ENCODE results near the gene PRPF6. TPM values are rescaled to one million over a fixed set of nuclear protein-coding genes. Genes with fewer than 3 reads are reported as not detected.

PRPF6 gene
- total and polyA plus RNA-seq, 2 of the 13 experiments (the other 11 are each of a cell fraction or from before 2014, with no cell fraction given): 63.7 to 101 TPM

DNA sequence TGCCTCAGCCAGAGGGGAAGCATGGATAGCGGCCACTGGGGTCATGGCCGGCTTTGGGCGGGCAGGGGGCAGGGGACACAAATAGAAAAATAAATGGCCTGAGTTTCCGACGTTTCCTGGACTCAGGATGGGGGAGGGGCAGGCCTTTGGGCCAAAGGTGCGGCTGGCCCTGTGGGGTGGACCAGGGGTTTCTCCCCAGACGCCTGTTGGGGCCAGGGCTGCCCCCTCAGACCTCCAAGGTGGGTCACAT lies 75.6 kb downstream of the PRPF6 start (continued):
- TF ChIP-seq ZZZ3 (CRISPR knock-in tag; IDR thresholded peaks at IDR 0.05; ENCODE audit: borderline replicate concordance) (no peak), ZNF672 (CRISPR knock-in tag; IDR thresholded peaks at IDR 0.05) (no peak), STAT5B (CRISPR knock-in tag; IDR thresholded peaks at IDR 0.05) (no peak), RFX5 (IDR thresholded peaks at IDR 0.05; ENCODE audit: low read depth, low read length) (no peak), TSC22D2 (CRISPR knock-in tag; IDR thresholded peaks at IDR 0.05; ENCODE audit: borderline replicate concordance) (no peak; the same call in 1 of the 2 replicates), U2AF1 (optimal IDR thresholded peaks at IDR 0.05; ENCODE audit: low read depth, low read length) (no peak), KDM5A (IDR thresholded peaks at IDR 0.05; ENCODE audit: borderline replicate concordance, low read length) (no peak), ZNF746 (CRISPR knock-in tag; IDR thresholded peaks at IDR 0.05) (no peak; the same call in 1 of the 2 replicates), HOXA5 (CRISPR knock-in tag; IDR thresholded peaks at IDR 0.05) (no peak; the same call in 1 of the 2 replicates), EED (CRISPR knock-in tag; IDR thresholded peaks at IDR 0.05) (no peak), ZSCAN29 (CRISPR knock-in tag; conservative IDR thresholded peaks at IDR 0.05) (no peak), NFE2L2 (IDR thresholded peaks at IDR 0.05; ENCODE audit: low read length) (no peak), SOX13 (IDR thresholded peaks at IDR 0.05) (no peak), SOX13 (CRISPR knock-in tag; conservative IDR thresholded peaks at IDR 0.05 in 1 of 2, IDR thresholded peaks at IDR 0.05 in 1 of 2) (peak in 1 of 2 experiments; percentile 39; a peak in 1 of 4 replicates), SCMH1 (CRISPR knock-in tag; IDR thresholded peaks at IDR 0.05; ENCODE audit: borderline replicate concordance) (no peak), FOXC1 (CRISPR knock-in tag; IDR thresholded peaks at IDR 0.05; ENCODE audit: borderline replicate concordance) (no peak; the same call in 1 of the 2 replicates), MAFG (CRISPR knock-in tag; IDR thresholded peaks at IDR 0.05) (no peak), RELA (CRISPR knock-in tag; IDR thresholded peaks at IDR 0.05) (no peak), JARID2 (CRISPR knock-in tag; IDR thresholded peaks at IDR 0.05; ENCODE audit: insufficient replicate concordance) (no peak), ZNF354B (CRISPR knock-in tag; IDR thresholded peaks at IDR 0.05) (no peak), ZNF850 (CRISPR knock-in tag; conservative IDR thresholded peaks at IDR 0.05) (no peak)
- TF ChIP-seq, protein P1, sequence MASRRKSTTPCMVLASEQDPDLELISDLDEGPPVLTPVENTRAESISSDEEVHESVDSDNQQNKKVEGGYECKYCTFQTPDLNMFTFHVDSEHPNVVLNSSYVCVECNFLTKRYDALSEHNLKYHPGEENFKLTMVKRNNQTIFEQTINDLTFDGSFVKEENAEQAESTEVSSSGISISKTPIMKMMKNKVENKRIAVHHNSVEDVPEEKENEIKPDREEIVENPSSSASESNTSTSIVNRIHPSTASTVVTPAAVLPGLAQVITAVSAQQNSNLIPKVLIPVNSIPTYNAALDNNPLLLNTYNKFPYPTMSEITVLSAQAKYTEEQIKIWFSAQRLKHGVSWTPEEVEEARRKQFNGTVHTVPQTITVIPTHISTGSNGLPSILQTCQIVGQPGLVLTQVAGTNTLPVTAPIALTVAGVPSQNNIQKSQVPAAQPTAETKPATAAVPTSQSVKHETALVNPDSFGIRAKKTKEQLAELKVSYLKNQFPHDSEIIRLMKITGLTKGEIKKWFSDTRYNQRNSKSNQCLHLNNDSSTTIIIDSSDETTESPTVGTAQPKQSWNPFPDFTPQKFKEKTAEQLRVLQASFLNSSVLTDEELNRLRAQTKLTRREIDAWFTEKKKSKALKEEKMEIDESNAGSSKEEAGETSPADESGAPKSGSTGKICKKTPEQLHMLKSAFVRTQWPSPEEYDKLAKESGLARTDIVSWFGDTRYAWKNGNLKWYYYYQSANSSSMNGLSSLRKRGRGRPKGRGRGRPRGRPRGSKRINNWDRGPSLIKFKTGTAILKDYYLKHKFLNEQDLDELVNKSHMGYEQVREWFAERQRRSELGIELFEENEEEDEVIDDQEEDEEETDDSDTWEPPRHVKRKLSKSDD (CRISPR knock-in tag; IDR thresholded peaks at IDR 0.05; ENCODE audit: low read depth): no peak
- TF ChIP-seq, protein P2, sequence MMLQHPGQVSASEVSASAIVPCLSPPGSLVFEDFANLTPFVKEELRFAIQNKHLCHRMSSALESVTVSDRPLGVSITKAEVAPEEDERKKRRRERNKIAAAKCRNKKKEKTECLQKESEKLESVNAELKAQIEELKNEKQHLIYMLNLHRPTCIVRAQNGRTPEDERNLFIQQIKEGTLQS (CRISPR knock-in tag; IDR thresholded peaks at IDR 0.05): no peak
- TF ChIP-seq, protein P3, sequence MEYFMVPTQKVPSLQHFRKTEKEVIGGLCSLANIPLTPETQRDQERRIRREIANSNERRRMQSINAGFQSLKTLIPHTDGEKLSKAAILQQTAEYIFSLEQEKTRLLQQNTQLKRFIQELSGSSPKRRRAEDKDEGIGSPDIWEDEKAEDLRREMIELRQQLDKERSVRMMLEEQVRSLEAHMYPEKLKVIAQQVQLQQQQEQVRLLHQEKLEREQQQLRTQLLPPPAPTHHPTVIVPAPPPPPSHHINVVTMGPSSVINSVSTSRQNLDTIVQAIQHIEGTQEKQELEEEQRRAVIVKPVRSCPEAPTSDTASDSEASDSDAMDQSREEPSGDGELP (IDR thresholded peaks at IDR 0.05; ENCODE audit: borderline replicate concordance, low read depth): peak; percentile 61; the same call in 1 of the 2 replicates
- TF ChIP-seq, protein P4, sequence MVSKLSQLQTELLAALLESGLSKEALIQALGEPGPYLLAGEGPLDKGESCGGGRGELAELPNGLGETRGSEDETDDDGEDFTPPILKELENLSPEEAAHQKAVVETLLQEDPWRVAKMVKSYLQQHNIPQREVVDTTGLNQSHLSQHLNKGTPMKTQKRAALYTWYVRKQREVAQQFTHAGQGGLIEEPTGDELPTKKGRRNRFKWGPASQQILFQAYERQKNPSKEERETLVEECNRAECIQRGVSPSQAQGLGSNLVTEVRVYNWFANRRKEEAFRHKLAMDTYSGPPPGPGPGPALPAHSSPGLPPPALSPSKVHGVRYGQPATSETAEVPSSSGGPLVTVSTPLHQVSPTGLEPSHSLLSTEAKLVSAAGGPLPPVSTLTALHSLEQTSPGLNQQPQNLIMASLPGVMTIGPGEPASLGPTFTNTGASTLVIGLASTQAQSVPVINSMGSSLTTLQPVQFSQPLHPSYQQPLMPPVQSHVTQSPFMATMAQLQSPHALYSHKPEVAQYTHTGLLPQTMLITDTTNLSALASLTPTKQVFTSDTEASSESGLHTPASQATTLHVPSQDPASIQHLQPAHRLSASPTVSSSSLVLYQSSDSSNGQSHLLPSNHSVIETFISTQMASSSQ (IDR thresholded peaks at IDR 0.05; ENCODE audit: low read depth): no peak
- TF ChIP-seq, protein P4 (CRISPR knock-in tag; IDR thresholded peaks at IDR 0.05; ENCODE audit: borderline replicate concordance): peak; percentile 29; the same call in 1 of the 2 replicates

All from HepG2 (cell line).